CD4-positive, alpha-beta T cell treated with Interleukin-15 for 1 hour (primary cell): ENCODE data around the gene GOLGA6L7.
"Not testable (repeated sequence)": the region's sequence is repeated elsewhere in the genome, so short reads cannot be mapped to it uniquely, and the experiment has no call there.

Source experiments
- DNase-seq: peaks from one replicate; pipeline ENCODE4 v3.0.0-alpha.2; 2020

Gene GOLGA6L7

DNA sequence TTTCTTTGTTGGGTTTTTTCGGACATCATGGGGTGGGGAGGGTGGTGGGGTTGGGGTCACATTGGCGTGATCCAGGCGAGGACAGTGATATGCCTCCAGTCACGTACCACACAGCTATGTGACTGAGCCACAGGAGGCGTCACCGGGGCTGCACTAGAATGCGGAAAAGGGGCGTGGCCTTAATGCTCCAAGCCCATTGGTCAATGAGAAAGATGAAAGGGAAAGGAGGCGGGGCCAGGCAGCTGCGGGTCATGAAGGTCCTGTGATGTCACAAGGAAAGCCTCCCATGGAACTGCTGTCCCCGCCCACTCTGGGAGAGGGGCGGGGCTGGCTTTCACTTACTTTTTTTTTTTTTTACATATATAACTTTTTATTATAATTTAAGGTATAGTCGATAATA, at the start of gene GOLGA6L7:
GOLGA6L7 (minus strand) TSS at position 124 of the 400 bp plus-strand sequence; CDS start at position 29, 95 bp downstream.
- not testable (repeated sequence) for DNase-seq

- DNase-seq: no peak
These were observed 49.6 kb upstream of the GOLGA6L7 start for GRCh38 chr15:28897861-28898585.

- DNase-seq: no peak
These were observed 48.5 kb upstream of the GOLGA6L7 start for GRCh38 chr15:28896951-28897350.

DNA sequence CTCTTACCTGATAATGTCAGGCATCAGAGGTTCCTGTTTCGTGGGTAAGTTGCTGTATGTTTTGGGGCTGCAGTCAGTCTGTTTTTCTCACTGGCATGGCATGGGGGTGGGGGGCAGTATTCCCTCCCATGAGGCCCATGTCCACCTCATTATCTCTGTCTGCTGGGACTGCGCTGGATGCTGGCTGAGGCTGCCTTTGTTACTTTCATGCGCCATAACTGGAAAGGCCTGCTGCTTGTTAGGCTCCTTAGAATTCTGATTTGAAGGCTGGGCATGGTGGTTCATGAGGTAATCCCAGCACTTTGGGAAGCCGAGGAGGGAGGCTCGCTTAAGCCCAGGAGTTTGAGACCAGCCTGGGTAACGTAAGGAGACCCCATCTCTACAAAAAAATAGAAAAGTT, 47.1 kb upstream of the GOLGA6L7 start:
- DNase-seq: no peak

DNA sequence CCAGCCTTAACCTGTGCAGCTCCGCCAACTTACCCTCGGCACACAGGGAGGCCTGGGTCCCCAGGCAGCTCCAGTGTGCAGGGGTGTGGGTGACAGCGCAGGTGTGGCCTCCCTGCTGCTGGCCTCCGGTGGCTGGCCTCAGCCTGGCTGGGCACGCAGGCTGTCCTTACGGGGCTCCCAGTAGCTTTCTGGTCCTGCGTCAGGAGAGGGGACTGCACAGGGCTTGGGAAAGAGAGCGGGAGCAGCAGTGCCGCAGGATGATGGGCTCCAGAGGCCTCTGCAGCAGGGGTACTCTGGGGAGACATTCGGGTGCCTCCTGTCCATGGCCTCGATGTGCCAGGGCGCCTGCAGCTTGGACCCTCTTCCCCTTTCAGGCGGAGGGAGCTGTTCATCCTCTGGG, 46.7 kb upstream of the GOLGA6L7 start:
- no peak for DNase-seq

DNA sequence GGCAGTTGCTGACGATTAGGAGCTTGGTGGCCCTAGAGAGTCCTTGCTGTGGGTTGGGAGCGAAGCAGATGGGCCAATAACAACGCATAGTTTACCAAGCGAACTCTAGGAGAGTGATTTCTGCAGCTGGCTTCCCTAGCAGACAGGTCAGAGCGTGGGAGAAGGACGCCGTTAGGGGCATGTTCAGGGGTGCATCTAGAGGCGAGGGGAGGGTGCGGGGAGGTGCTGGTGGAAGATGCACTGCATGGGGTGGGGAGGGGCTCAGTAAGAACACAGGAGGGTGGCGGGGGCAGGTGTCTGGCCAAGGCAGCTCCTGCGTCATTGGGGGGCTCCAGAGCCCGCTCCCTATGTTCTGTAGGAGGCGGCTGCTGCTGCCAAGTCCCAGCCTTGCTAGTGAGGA, 46.2 kb upstream of the GOLGA6L7 start:
- DNase-seq: no peak

DNA sequence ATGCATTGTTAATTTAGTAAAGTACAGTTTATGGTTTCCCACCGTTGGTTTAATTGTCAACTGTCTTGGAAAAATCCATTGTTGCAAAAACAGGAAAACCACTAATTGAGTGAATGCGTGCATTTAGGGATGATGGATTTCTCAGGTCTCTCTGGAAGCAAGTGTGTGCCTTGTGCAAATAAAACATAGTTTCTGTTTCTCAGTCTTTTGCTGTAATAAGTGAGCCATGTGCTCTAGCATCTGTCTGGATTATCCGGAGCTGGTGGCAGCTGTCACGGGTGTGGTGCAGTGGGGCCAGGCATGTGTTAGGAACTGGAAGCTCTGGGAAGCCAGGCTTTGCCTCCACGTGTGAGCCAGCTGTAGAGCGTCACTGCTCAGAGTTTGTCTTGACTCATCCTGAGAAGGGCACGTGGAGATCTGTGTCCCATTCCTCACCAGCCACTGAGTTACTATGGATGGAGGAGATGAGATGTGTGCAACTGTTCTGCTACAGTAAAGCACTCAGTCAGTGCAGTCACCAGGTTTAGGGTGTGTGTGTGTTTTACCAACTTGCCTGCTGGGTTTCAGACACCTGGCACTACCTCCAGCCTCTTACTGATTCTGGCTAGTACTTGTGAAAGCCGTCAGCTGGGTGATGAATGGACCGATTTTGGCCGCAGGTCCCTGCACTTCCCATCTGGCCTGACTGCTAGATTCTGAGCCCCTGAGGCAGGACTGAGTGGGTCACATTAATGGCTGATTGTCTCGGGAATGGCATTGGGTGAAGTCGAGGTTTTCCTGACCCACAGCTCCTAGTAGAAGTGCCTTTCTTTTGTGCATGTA, 44.6 kb upstream of the GOLGA6L7 start:
- DNase-seq: no peak

GRCh38 chr15:28891588-28891987, 43.1 kb upstream of the GOLGA6L7 start:
- no peak for DNase-seq

GRCh38 chr15:28890711-28891495, 42.5 kb upstream of the GOLGA6L7 start:
- DNase-seq: no peak

GRCh38 chr15:28890291-28890690, 41.8 kb upstream of the GOLGA6L7 start:
- DNase-seq: not testable (repeated sequence)

- DNase-seq: not testable (repeated sequence)
These were observed 41.4 kb upstream of the GOLGA6L7 start for GRCh38 chr15:28889871-28890270.

GRCh38 chr15:28889346-28889745, 40.9 kb upstream of the GOLGA6L7 start:
- no peak for DNase-seq

DNA sequence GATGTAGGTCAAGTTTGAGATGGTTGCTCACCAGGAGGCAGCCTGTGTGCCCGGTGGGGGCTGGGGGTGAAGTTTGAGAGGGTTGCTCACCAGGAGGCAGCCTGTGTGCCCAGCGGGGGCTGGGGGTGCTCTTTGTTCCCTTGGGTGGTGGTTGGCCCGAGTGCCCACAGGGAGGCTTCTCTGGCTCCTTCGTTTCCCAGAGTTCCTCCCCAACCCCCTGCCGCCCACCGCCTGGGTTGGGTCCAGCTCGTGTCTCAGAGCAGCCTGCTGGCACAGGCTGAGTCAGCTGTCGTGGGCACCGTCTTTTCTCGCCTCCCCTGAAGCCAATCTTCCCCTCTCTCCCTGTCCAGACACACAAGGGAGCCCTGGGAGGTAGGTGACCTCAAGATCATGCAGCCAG, 40.5 kb upstream of the GOLGA6L7 start:
- DNase-seq: no peak

GRCh38 chr15:28888302-28888894, 40.0 kb upstream of the GOLGA6L7 start:
- no peak for DNase-seq

- DNase-seq: no peak
These were observed 39.1 kb upstream of the GOLGA6L7 start for GRCh38 chr15:28887339-28888174.

DNA sequence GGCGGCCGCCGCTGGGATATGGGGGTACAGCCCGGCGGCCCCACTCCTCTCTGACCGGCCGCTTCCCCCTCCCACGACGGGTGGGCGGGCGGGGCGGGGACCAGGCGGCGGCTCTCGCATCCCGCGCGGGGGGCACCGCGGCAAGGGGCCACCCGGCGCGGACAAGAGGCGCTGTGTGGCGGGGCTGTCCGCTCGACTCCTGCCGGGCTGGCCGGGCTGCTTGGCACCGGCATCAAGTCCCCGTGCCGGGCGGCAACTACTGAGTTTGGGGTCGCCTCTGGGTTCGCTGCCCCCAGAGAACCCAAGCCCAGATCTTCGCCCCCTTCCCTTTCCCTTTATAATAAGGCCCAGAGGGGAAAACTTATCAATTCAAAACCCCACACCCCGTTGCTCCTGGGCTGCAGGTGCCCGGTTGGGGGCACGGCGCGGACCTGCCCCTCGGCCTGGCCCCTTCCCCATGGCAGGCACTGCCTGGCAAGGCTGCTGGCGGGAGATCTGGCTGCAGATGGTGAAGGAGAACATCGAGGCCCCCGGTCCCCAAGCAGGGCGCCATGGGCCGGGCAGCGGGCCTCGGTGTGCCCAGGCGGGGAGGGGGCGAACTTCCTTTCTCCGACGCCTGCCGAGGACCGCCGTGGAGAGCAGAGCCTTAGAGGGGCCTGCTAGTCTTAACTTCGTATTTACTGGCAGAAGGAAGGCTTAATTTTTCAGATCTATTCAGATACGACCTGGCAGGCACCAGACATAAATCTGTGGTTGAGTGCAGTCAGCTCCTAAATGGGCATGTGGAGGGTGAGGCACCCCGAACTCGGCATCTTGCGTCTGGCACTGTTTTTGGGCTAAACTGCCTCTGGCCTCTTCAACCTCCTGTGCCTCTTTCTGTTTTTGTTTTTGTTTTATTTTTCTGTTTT, 38.2 kb upstream of the GOLGA6L7 start:
- DNase-seq: no peak

DNA sequence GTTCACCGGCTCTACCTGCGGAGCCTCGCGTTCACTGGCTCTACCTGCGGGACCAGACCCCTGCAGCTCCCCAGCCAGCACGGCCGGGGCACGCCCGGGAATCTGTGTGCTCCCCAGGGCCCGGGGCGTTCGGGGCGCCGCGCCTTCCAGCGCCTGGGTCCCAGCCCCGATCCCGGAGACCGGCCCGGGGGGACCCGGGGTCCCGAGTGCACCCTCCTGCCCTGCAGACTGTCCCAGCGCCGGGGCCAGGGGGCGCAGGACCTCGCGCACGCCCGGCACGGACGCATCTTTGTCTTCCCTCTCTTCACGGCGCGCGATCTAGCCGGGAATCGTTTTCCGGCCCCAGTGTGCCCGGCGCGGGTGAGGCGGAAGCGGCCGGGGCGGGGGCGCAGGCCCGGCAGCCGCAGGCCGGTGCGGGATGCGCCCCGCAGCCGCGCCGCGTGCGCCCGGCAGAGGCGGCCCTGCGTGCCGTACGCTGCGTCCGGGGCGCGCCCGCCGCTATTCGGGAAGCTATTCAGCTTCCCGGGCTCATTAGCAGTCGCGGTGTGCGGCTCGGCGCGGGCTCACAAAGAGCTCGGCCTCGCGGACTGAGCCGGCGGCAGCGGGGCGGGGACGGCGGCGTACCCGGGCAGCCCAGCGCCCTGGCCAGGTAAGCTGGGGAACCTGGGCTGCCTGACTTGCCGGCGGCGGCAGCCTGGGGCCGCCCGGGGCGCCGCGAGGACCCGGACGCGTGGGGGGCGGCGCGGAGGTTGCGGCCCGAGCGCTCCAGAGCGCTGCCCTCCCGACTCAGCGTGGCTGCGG, 37.4 kb upstream of the GOLGA6L7 start, which contains the start of gene APBA2:
APBA2 (plus strand) TSS at position 345 of the 801 bp plus-strand sequence. CDS start 167,911 bp downstream, outside the sequence.
- peak; percentile 28 for DNase-seq

DNA sequence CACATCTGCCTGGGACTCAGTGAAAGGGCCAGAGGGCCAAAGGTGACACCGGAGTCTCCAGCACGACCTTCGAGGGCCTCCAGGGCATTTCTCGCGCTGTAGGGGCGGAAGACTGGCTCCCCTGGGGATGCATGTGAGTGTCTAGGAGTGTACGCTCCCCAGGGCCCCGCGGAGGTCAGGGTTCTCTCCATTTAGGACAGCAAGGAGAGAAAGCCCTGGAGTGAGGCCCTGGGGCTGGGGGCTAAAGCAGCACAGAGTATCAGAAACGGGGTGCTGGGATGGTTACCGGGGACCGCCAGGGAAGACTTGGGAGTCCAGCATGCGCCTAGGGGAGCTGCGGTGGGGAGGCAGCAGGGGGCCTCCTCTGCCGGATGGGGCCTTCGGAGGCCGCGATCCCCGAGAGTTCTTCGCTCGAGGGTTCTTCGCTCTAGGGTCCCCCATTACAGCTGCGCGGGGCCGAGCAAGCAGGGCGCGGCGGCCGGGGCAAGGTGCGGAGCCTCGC, 36.7 kb upstream of the GOLGA6L7 start:
- DNase-seq: no peak

DNA sequence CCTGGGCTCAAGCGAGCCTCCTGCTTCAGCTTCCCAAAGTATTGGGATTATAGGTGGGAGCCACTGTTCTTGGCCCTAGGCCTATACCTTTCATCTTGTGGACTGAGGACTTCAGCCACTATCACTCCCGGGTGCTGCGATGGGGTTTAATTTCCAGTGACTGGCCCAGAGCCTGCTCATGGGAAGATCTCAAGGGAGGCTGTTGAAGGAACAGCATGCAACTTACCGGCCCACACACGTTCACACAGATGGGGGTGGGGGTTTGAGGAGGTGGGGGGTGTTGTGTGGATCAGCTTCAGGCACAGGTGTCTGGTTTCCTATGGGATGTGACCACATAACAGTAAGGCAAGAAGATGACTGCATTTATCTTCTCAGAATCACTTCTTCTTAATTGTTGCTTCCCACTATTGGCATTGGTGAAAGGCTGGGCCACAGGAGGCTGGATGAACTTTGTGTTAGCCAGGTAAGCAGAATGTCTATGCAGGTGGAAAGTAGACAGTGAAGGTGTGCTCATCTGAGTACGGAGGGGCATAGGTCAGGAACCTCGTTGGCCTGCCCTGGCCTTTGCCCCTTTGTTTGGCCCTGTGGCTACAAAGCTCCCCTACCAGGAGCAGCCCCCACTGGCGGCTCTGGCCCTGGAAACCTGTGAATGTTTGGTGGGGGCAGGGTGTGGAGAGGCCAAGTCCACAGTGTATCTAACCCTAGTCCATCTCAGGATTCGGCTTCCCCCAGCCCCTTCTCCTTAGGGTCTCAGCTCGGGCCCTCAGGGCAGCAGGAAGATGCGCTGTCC, 35.9 kb upstream of the GOLGA6L7 start:
- no peak for DNase-seq
